Hematopoietic multipotent progenitor cell treated with erythropoietin and hydrocortisone succinate and interleukin-3 and kit ligand, for 4 days (in vitro differentiated cells): Measurements from ENCODE around the gene GYPC.
A peak's percentile ranks its signal among the peaks of the same experiment; 100 is the strongest.
"Not testable (repeated sequence)": the region's sequence is repeated elsewhere in the genome, so short reads cannot be mapped to it uniquely, and the experiment has no call there.

ENCODE experiments used
- DNase-seq: peaks from one replicate; pipeline ENCODE4 v3.0.0-alpha.2; 2015

Gene GYPC

GRCh38 chr2:126671488-126671887 lies 15.5 kb downstream of the GYPC start:
- DNase-seq, result no peak

- DNase-seq, result no peak
Observed at GRCh38 chr2:126672980-126673605, 17.1 kb downstream of the GYPC start.

GRCh38 chr2:126674075-126674744 lies 18.3 kb downstream of the GYPC start:
- DNase-seq, result peak; percentile 98

- no peak for DNase-seq
Observed at GRCh38 chr2:126675637-126676036, 19.7 kb downstream of the GYPC start.

GRCh38 chr2:126676221-126677175 lies 20.5 kb downstream of the GYPC start:
- DNase-seq, result peak; percentile 87

GRCh38 chr2:126677176-126677538 lies 21.2 kb downstream of the GYPC start:
- no peak for DNase-seq

GRCh38 chr2:126678269-126679065 lies 22.5 kb downstream of the GYPC start:
- no peak for DNase-seq

- DNase-seq, result no peak
Observed at GRCh38 chr2:126679094-126679713, 23.2 kb downstream of the GYPC start.

GRCh38 chr2:126681505-126681904 lies 25.5 kb downstream of the GYPC start:
- DNase-seq, result no peak

GRCh38 chr2:126685629-126686028 lies 29.7 kb downstream of the GYPC start:
- no peak for DNase-seq

GRCh38 chr2:126686286-126686685 lies 30.3 kb downstream of the GYPC start:
- DNase-seq, result no peak

- DNase-seq, result no peak
Observed at GRCh38 chr2:126686841-126687485, 31.0 kb downstream of the GYPC start.

- DNase-seq, result no peak
Observed at GRCh38 chr2:126687503-126687902, 31.5 kb downstream of the GYPC start.

GRCh38 chr2:126688594-126688993 lies 32.6 kb downstream of the GYPC start:
- DNase-seq, result not testable (repeated sequence)

GRCh38 chr2:126692241-126692640 lies 36.3 kb downstream of the GYPC start:
- not testable (repeated sequence) for DNase-seq

GRCh38 chr2:126692934-126693592 lies 37.1 kb downstream of the GYPC start:
- not testable (repeated sequence) for DNase-seq

GRCh38 chr2:126696644-126697520 lies 40.9 kb downstream of the GYPC start:
- no peak for DNase-seq

- no peak for DNase-seq
Observed at GRCh38 chr2:126698376-126698775, 42.4 kb downstream of the GYPC start.

- DNase-seq, result no peak
Observed at GRCh38 chr2:126699018-126699417, 43.1 kb downstream of the GYPC start.
